Measurements from ENCODE around the gene PEX11G.

PEX11G gene

DNA sequence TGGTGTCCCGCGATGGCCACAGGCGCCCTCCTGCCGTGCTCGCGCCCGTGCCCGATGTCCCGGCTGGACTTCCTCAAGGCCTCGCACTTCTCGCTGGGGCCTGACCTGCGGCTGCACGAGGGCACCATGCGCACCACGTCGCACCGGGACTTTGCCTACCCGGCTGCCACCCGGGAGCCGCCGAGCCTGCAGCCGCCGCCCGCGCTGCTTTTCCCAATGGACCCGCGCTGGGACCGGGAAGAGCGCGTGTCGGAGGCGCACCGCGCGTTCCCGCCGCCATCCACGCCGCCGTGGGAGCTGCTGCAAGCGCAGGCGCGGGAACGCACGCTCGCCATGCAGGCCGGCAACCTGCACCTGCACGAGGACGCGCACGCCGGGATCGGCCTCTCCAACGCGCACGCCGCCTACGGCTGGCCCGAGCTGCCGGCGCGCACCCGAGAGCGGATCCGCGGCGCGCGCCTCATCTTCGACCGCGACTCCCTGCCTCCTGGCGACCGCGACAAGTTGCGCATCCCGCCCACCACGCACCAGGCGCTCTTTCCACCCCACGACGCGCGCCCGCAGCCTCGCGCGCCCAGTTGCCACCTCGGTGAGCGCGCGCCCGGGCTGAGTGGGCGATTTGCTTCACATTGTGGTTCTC, 12.1 kb upstream of the PEX11G start:
- peak; percentile 83 for DNase-seq (ENCODE audit: insufficient read length, low spot score)
- peak; percentile 99 for FAIRE-seq

GRCh38 chr19:7497292-7497691, 8.5 kb upstream of the PEX11G start:
- DNase-seq (ENCODE audit: insufficient read length, low spot score) (no peak), FAIRE-seq (no peak)

GRCh38 chr19:7494416-7495098, 5.7 kb upstream of the PEX11G start:
- DNase-seq (ENCODE audit: insufficient read length, low spot score) = no peak
- FAIRE-seq = no peak

DNA sequence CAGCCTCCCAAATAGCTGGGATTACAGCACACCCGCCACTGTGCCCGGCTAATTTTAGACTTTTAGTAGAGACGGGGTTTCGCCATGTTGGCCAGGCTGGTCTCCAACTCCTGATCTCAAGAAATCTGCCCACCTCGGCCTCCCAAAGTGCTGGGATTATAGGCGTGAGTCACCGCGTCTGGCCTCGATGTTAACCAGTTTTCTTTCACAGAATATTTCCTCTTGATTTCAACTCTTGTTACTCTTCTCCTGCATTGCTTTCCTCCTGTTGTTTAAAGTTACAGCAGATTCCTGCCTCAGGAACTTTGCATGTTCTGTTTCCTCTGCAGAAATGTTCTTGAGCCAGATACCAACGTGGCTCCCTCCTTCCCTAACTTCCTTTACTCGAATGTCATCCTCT, 3.7 kb upstream of the PEX11G start:
- DNase-seq (ENCODE audit: insufficient read length, low spot score) = no peak
- no peak for FAIRE-seq

DNA sequence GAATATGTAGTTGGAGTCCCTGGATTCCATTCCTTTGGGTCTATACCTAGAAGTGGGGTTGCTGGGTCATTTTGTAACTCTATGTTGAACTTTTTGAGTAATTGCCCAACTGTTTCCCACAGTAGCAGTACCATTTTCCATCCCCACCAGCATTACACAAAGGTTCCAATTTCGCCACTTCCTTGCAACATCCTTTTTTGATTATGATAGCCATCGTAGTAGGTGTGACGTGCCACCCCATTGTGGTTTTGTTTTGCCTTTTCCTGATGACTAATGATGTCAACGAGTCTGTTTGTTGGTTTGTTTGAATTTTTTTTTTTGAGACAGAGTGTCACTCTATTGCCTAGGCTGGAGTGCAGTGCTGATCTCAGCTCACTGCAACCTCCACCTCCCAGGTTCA, 3.3 kb upstream of the PEX11G start:
- FAIRE-seq = no peak

GRCh38 chr19:7489609-7490044, 792 bp upstream of the PEX11G start:
- no peak for FAIRE-seq

More for the DNA sequence above, 3.3 kb upstream of the PEX11G start:
- DNase-seq (ENCODE audit: insufficient read length, low spot score) = no peak

GRCh38 chr19:7486923-7487322, 1.9 kb downstream of the PEX11G start:
- FAIRE-seq (no peak), DNase-seq (ENCODE audit: insufficient read length, low spot score) (no peak)

More at GRCh38 chr19:7489609-7490044, 792 bp upstream of the PEX11G start:
- DNase-seq (ENCODE audit: insufficient read length, low spot score) = no peak

DNA sequence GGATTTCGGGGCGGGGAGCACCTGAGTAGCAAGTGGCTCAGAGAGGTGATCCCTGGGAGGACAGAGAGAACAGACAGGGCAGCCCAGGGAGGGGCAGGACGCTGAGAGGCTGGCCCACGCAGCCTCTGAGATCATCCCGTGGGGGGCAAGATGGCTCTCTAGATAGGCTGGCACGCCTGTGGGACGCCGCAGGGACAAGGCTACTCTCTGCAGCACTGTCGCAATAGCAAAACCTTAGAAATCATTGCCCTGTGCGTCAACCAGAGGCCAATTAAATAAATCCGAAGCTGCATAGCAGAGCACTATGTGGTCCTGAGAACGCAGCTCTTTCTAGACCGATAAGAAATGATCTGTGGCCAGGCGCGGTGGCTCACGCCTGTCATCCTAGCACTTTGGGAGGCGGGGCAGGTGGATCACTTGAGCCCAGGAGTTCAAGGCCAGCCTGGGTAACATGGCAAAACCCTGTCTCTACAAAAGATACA, 5.1 kb downstream of the PEX11G start:
- DNase-seq (ENCODE audit: insufficient read length, low spot score) (no peak), FAIRE-seq (no peak)

GRCh38 chr19:7482584-7483439, 6.0 kb downstream of the PEX11G start:
- FAIRE-seq (peak; percentile 23), DNase-seq (ENCODE audit: insufficient read length, low spot score) (no peak)

DNA sequence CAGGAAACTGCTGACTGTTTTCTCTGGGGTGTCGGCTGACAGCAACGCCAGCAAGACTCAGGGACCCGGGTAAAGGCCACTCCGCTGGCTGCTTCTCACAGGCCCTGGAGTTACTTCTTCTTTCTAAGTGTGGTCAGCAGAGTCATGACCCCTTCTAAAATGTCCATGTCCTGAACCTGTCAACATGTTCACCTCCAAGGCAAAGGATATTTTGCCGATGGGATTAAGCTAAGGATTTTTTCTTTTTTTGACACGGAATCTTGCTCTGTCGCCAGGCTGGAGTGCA, 7.9 kb downstream of the PEX11G start:
- DNase-seq (ENCODE audit: insufficient read length, low spot score) (no peak), FAIRE-seq (no peak)

- no peak for FAIRE-seq
These were observed 8.4 kb downstream of the PEX11G start for GRCh38 chr19:7480222-7480969.

DNA sequence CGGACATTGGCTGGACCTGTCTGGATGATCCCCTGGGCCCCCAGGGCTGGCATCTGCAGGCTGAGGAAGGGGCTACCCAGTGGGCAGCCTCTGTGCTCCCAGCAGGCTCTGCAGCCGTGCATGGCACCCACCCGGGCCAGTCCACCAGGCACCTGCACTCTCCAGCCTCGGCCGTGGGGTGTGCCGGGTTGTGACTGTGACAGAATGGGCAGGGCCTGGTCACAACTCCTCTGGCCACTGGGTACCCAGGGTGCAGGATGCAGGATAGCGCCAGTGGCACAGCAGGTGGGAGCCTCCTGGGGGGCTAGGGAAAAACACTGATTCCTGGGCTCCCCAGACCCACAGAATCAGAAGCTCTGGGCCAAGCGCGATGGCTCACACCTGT, 10.0 kb downstream of the PEX11G start:
- no peak for FAIRE-seq

More at GRCh38 chr19:7480222-7480969, 8.4 kb downstream of the PEX11G start:
- no peak for DNase-seq (ENCODE audit: insufficient read length, low spot score)

DNA sequence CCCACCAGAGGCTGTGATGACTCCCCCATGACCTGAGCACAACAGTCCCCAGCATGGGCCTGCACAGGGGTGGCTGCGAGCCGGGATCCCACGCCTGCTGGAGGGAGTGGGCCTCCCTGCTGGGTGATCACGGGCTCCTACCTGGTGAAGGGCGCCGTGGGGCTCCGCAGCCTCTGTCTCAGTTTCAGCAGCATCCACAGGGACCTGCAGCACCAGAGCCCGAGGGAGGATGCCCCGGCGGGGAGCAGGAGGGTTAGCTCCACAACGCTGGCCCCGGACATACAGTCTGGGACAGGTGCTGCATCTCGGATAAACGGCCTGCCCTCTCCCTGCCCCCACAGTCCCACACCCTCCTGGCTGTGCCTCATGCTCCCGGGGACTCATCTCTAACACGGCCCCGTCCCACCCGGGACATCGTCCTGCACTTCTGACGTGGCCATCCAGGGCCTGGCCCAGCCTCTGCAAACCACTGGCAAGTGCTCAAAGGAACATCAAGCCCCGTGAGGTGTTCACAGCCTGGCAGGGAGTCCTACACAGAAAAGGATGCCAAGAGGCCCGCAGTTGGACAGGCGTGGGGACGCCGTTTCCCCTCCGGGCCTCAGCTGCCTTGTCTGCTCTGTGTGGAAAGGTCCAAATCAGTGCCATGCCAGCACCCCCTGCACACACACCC, 10.5 kb downstream of the PEX11G start:
- FAIRE-seq = no peak
- DNase-seq (ENCODE audit: insufficient read length, low spot score) = no peak

More for the DNA sequence above, 10.0 kb downstream of the PEX11G start:
- no peak for DNase-seq (ENCODE audit: insufficient read length, low spot score)

GRCh38 chr19:7477758-7478157, 11.1 kb downstream of the PEX11G start:
- DNase-seq (ENCODE audit: insufficient read length, low spot score) (no peak), FAIRE-seq (no peak)

GRCh38 chr19:7476777-7477494, 11.9 kb downstream of the PEX11G start:
- DNase-seq (ENCODE audit: insufficient read length, low spot score) (no peak), FAIRE-seq (no peak)

GRCh38 chr19:7476241-7476640, 12.6 kb downstream of the PEX11G start:
- FAIRE-seq (peak; percentile 59), DNase-seq (ENCODE audit: insufficient read length, low spot score) (no peak)

- DNase-seq (ENCODE audit: insufficient read length, low spot score) = no peak
- FAIRE-seq = no peak
These were observed 13.2 kb downstream of the PEX11G start for GRCh38 chr19:7475665-7476064.

GRCh38 chr19:7471696-7472615, 16.9 kb downstream of the PEX11G start:
- DNase-seq (ENCODE audit: insufficient read length, low spot score) (no peak), FAIRE-seq (no peak)
